Measurements from ENCODE around the gene MEI1.
A peak's percentile ranks its signal among the peaks of the same experiment; 100 is the strongest.

The MEI1 gene

DNA sequence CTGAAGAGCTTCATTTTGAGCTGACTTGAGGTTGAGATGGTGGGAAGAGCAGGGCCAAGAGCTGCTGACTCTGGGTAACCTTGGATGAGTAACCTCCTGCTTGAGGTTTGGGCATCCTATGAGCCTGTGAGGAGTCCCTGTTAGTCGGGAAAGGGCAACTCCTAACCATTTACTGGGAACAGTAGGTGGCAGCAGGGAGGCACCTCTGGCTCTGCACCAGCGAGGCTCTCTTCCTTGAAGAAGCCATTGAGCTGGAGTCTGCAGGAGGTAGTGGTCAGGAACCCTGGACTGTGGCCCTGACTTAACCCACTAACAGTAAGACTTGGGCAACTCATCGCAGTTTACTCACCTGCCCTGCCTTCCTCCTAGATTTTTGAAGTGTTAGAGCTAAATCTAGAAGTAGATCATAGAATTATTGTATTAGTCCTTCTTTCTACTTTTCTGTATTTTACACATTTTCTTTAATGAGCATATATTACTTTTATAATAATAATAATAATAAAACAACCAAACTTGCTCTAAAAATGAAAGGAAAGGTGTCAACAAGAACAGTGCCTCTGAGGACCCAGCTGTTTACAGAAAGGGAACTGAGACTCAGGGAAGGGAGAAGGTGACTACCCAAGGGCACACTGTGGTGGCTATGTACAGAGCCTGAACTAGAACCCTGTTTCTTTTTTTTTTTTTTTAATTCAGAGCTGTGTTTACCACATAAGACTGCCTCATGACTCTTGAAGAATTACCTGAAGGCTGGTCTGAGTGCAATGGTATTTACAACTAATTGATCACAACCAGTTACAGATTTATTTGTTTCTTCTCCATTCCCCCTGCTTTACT, 47.5 kb downstream of the MEI1 start:
- DNase-seq: peak; percentile 76

- DNase-seq: no peak
Measured at GRCh38 chr22:41752011-41752970, 53.0 kb downstream of the MEI1 start.

GRCh38 chr22:41753984-41754383, 54.7 kb downstream of the MEI1 start:
- DNase-seq: no peak

DNA sequence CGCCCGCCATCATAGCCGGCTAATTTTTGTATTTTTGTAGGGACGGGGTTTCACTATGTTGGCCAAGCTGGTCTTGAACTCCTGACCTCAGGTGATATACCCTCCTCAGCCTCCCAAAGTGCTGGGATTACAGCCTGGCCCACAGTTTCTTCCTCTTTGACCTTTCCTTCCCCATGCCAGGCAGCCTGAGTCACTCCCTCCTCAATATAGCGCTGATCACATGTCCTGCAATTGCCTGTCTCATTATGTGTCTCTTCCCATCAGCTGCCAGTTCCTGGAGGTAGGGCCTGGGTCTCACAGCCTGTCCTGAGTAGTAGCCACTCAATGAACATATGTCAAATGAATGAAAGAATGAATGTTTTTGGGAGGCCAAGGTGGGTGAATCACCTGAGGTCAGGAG, 58.2 kb downstream of the MEI1 start:
- no peak for DNase-seq

GRCh38 chr22:41758231-41758630, 58.9 kb downstream of the MEI1 start:
- DNase-seq: peak; percentile 4

GRCh38 chr22:41762980-41763779, 63.9 kb downstream of the MEI1 start:
- DNase-seq: no peak

DNA sequence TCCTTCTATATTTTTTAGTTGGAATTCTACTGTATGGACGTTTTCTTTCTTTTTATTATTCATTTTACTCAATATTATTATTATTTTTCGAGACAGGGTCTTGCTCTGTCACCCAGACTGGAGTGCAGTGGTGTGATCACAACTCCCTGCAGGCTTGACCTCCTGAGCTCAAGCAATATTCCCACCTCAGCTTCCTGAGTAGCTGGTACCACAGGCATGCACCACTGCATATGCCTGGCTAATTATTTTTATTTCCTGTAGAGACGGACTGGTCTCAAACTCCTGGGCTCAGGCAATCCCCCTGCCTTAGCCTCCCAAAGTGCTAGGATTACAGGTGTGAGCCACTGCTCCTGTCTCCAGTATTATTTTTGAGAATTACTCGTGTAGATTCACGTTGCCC, 67.2 kb downstream of the MEI1 start:
- no peak for DNase-seq

DNA sequence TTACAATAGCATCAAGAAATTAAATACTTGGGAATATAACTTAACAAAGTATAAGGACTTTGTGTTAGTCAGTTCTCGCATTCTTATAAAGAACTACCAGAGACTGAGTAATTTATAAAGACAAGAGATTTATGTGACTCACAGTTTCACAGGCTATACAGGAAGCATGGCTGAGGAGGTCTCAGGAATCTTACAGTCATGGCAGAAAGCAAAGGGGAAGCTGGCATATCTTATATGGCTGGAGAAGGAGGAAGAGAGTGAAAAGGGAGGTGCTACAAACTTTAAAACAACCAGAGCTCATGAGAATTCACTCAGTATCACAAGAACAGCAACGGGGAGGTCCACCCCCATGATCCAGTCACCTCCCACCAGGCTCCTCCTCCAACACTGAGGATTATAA, 69.1 kb downstream of the MEI1 start:
- DNase-seq: no peak

DNA sequence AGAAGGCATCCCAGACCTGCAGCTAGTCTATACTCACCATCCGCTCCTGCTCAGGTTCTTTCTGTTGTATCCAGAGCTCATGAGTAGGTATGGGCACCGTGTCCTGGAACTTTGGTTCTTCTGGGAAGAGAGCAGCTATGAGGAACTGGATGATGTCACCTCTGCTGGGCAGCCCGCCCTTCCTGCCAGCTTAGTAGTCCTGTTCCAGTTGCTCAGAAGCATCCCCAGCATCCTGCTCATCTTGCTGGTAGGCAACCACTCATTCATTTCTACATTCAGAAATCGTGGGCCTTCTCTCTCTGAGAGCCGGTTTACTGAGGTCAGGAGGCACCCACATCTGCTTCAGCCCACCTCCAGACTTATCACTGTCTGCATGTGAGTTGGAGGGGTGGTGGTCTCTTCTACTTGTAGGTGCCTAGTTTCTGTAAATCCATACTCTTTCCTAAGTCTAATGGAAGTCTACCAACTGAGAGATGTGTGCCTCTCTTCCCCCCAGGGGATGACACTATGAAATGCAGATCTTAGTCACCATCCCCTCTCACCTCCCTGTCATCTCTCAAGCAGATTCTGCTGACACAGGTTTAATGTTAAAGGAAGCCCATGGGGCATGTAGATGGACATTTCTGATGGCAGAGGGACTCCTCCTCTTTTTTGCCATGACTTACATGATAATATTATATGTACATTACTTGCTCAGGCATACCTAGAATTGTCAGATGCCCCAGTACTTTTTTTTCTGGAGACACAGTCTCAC, 71.6 kb downstream of the MEI1 start:
- DNase-seq: no peak

- no peak for DNase-seq
Measured at GRCh38 chr22:41772198-41772597, 72.9 kb downstream of the MEI1 start.

GRCh38 chr22:41772645-41773044, 73.3 kb downstream of the MEI1 start:
- no peak for DNase-seq

GRCh38 chr22:41775338-41775737, 76.0 kb downstream of the MEI1 start:
- no peak for DNase-seq

DNA sequence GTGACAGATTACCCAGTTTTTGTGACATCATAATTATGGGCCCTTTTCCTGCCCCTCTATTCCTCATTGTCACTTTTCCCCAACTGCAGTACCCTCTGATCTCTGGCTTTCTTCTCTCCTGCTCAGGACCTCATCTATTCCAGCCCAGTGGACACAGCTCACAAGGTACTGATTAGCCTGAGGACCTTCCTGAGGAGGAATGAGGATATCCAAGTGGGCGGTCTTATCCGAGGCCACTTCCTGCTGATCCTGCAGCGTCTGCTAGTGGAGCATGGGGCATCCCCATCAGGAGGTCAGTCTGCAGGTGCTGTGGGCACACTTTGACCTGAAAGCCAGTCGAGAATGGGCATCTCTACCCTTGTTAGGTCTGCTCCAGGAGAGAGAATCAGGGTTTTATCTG, 76.7 kb downstream of the MEI1 start:
- no peak for DNase-seq

DNA sequence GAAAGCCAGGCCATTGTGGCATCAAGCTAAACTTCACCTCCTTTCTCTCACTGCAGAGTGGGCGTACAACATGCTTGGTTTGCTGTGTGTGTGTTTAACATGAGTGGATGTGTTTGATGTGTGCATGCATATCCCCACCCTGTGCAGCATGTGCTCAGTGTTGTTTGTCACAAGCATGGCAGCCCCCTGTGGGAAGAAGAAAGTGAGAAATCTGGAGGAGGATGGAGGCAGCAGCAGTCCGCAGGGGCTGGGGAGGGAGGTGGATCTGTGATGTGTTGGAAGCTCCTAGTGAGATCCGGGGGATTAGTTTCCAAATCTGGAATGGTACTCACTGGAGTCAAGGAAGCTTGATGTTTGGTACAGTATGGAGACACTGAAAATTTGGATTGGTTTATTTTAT, 77.1 kb downstream of the MEI1 start:
- DNase-seq: no peak

DNA sequence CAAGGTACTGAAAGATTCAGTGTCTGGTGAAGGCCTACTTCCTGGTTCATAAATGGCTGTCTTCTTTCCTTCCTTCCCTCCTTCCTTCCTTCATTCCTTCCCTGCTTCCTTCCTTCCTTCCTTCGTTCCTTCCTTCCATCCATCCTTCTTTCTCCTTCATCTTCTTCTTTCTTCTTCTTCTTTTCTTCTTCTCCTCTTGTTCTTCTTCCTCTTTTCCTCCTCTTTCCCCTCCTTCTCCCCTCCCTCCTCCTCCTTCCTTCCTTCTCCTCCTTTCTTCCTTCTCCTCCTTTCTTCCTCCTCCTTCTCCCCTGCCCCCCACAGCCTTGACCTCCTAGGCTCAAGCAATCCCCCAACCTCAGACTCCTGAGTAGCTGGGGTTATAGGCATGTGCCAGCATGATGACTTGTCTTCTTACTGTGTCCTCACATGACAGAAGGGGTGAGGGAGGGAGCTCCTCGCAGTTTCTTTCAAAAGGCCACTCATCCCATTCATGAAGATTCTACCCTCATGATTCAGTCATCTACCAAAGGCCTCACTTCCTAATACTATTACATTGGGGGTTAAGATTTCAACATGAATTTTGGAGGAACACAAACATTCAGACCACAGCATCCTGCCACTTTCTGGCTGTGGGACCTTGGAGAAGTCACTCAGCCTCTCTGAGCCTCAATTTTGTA, 78.6 kb downstream of the MEI1 start:
- DNase-seq: no peak

- DNase-seq: no peak
Measured at GRCh38 chr22:41779929-41780505, 80.7 kb downstream of the MEI1 start.

DNA sequence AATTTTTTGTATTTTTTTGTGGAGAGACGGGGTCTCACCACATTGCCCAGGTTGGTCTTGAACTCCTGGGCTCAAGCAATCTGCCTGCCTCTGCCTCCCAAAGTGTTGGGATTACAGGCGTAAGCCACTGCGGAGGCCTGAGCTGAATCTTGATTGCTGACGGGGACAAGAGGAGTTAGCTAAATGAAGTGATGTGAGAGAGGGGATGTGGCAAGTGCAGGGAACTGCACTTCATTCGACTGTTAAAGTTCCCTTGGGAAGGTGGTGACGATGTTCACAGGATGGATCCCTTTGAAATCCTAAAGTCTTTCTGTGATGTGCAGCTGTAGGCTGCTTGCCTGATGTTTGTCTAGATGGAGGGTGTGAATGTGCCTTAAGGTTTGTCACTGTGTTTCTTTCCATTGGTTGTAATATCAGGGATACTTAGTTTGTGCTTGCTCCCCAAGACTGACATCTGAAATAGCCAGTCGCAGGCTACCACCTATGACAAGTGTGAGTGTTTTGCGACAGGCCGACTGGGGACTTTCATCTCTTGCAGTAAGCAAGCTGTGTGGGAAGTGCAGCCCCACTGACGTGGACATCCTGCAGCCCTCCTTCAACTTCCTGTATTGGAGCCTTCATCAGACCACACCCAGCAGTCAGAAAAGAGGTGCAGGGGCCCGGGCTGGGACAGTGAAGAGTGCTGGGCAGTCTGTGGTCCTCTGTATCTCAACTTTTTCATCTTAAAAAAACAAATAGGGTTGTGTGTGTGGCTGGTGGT, 81.6 kb downstream of the MEI1 start:
- no peak for DNase-seq

GRCh38 chr22:41781507-41781906, 82.2 kb downstream of the MEI1 start:
- no peak for DNase-seq

- no peak for DNase-seq
Measured at GRCh38 chr22:41782316-41782715, 83.0 kb downstream of the MEI1 start.

- no peak for DNase-seq
Measured at GRCh38 chr22:41782751-41783150, 83.4 kb downstream of the MEI1 start.

DNA sequence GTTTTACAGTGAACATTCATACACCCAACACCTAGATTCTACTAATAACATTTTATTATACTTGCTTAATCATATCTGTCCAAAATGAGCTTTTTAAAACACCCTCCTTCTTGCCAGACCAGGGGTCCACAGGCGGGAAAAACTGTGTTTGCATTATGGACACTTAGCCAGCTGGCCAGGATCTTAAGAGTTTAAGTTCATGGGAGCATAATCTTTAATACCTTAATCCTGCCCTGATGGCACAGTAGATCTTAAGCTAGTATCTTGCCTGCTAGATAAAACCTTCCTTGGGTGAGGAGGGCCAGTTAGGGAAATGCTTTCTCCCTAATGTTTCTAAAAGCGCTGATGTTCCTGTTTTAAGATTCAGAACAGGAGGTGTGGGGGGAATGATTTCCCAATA, 88.0 kb downstream of the MEI1 start:
- no peak for DNase-seq

Measured in midbrain (tissue), 1 donor.